Suprapubic skin (tissue), 4 donors: Measurements from ENCODE around the gene PTPN20. TPM values are rescaled to one million over a fixed set of nuclear protein-coding genes. Genes with fewer than 3 reads are reported as not detected.

Source experiments
- DNase-seq, 2 donors: peaks; one replicate each; pipeline ENCODE4 v3.0.0-alpha.2; 2019; ENCODE audit warnings: low spot score in 2 of 2
- H3K27ac ChIP-seq: fragments of 200-600 bp; sonication (generic); one replicate; pipeline ENCODE4 v1.5.1; 2019
- H3K27me3 ChIP-seq: fragments of 200-600 bp; sonication (generic); one replicate; pipeline ENCODE4 v1.5.1; 2019
- H3K36me3 ChIP-seq: fragments of 200-600 bp; sonication (generic); one replicate; pipeline ENCODE4 v1.5.1; 2019
- H3K4me1 ChIP-seq: fragments of 200-600 bp; sonication (generic); one replicate; pipeline ENCODE4 v1.5.1; 2019
- H3K4me3 ChIP-seq: fragments of 200-600 bp; sonication (generic); one replicate; pipeline ENCODE4 v1.5.1; 2019; ENCODE audit warnings: mild to moderate bottlenecking
- H3K9me3 ChIP-seq: fragments of 200-600 bp; sonication (generic); one replicate; pipeline ENCODE4 v1.5.1; 2019
- CTCF ChIP-seq, 2 donors: fragments of 200-600 bp in 1 of 2; fragments of 450-650 bp in 1 of 2; sonication (generic) in 1 of 2; IDR thresholded peaks; one replicate each; pipeline ENCODE4 v1.5.1; 2016 to 2019; ENCODE audit warnings: antibody characterized with exemption in 2 of 2, mild to moderate bottlenecking in 1 of 2, moderate library complexity in 1 of 2
- EP300 ChIP-seq: sonication (generic); formaldehyde crosslinking; IDR thresholded peaks from one replicate; pipeline ENCODE4 v1.6.1; 2017; ENCODE audit warnings: antibody characterized with exemption
- POLR2A ChIP-seq, 2 donors: fragments of 450-650 bp; IDR thresholded peaks; one replicate each; pipeline ENCODE4 v1.6.1; 2017; ENCODE audit warnings: antibody characterized with exemption in 2 of 2, mild to moderate bottlenecking in 2 of 2, moderate library complexity in 2 of 2
- POLR2AphosphoS5 ChIP-seq, 3 donors: sonication (generic); formaldehyde crosslinking; IDR thresholded peaks; one replicate each; pipeline ENCODE4 v1.6.1; 2017; ENCODE audit warnings: antibody characterized with exemption in 3 of 3
- WGBS: methylation state at CpG from one replicate; pipeline ENCODE4 v1.1.5; 2018; 5-methylcytosine and 5-hydroxymethylcytosine counted together
- total RNA-seq, 4 donors: library from RNA; depleted of rRNA; stranded (reverse); fragments of >200 nt; gene quantifications; one replicate each; pipeline ENCODE4 v1.1.0, GENCODE V29; 2016

Gene PTPN20
- total RNA-seq, 4 donors from 2014 or later = 3.2 to 11.5 (median 6.4) TPM

- TF ChIP-seq CTCF (IDR thresholded peaks at IDR 0.05) (no peak), POLR2AphosphoS5 (IDR thresholded peaks at IDR 0.05) (no peak), POLR2A (IDR thresholded peaks at IDR 0.05) (no peak), EP300 (no peak)
- peak in 1 of 2 donors; percentile 31 for DNase-seq
- 75% methylated on average over 4 of the region's 4 CpGs for WGBS
- H3K36me3 ChIP-seq = no peaks in the 10 kb centered on the region
- no peaks in the 10 kb centered on the region for H3K27me3 ChIP-seq
- no peak overlapping the region for H3K4me3 ChIP-seq
- H3K27ac ChIP-seq = no peak overlapping the region
- no peaks in the 10 kb centered on the region for H3K4me1 ChIP-seq
- H3K9me3 ChIP-seq = no peaks in the 10 kb centered on the region
Measured at GRCh38 chr10:47041396-47042198, 130.4 kb downstream of the PTPN20 start.

GRCh38 chr10:47042199-47042473, 130.9 kb downstream of the PTPN20 start:
- DNase-seq = peak in 1 of 2 donors; percentile 8
- Histone ChIP-seq H3K27ac (no peak overlapping the region), H3K4me1 (no peaks in the 10 kb centered on the region), H3K36me3 (no peaks in the 10 kb centered on the region), H3K27me3 (no peaks in the 10 kb centered on the region), H3K4me3 (no peak overlapping the region), H3K9me3 (no peaks in the 10 kb centered on the region)
- no peak for TF ChIP-seq EP300
- no peak for TF ChIP-seq POLR2AphosphoS5 (IDR thresholded peaks at IDR 0.05)
- TF ChIP-seq POLR2A (IDR thresholded peaks at IDR 0.05) = no peak
- no peak for TF ChIP-seq CTCF (IDR thresholded peaks at IDR 0.05)
- 100% methylated on average over 4 of the region's 5 CpGs for WGBS

GRCh38 chr10:47042780-47043750, 131.8 kb downstream of the PTPN20 start:
- Histone ChIP-seq H3K27ac (no peak overlapping the region), H3K4me1 (no peaks in the 10 kb centered on the region), H3K36me3 (no peaks in the 10 kb centered on the region), H3K4me3 (no peak overlapping the region), H3K27me3 (no peaks in the 10 kb centered on the region), H3K9me3 (no peaks in the 10 kb centered on the region)
- no peak for DNase-seq
- no peak for TF ChIP-seq CTCF (IDR thresholded peaks at IDR 0.05)
- 86% methylated on average over 15 of the region's 19 CpGs for WGBS

GRCh38 chr10:47043928-47044538, 132.8 kb downstream of the PTPN20 start:
- Histone ChIP-seq H3K4me3 (no peak overlapping the region), H3K36me3 (no peaks in the 10 kb centered on the region), H3K27ac (no peak overlapping the region), H3K9me3 (no peaks in the 10 kb centered on the region), H3K27me3 (no peaks in the 10 kb centered on the region), H3K4me1 (no peaks in the 10 kb centered on the region)
- TF ChIP-seq CTCF (IDR thresholded peaks at IDR 0.05) = no peak
- no peak for TF ChIP-seq POLR2AphosphoS5 (IDR thresholded peaks at IDR 0.05)
- no peak for TF ChIP-seq POLR2A (IDR thresholded peaks at IDR 0.05)
- WGBS = 85% methylated on average over 13 of the region's 15 CpGs
- no peak for DNase-seq

GRCh38 chr10:47044741-47045140, 133.5 kb downstream of the PTPN20 start:
- H3K4me3 ChIP-seq = no peak overlapping the region
- TF ChIP-seq EP300 (no peak), POLR2AphosphoS5 (IDR thresholded peaks at IDR 0.05) (no peak), POLR2A (IDR thresholded peaks at IDR 0.05) (no peak), CTCF (IDR thresholded peaks at IDR 0.05) (no peak)
- H3K9me3 ChIP-seq = no peaks in the 10 kb centered on the region
- no peak for DNase-seq
- no peaks in the 10 kb centered on the region for H3K27me3 ChIP-seq
- WGBS = 90% methylated on average over 2 of the region's 2 CpGs
- no peaks in the 10 kb centered on the region for H3K4me1 ChIP-seq
- H3K36me3 ChIP-seq = no peaks in the 10 kb centered on the region
- H3K27ac ChIP-seq = no peak overlapping the region
